Measurements from ENCODE around the gene TLE2.

The TLE2 gene

GRCh38 chr19:3027292-3027691 lies 1.8 kb downstream of the TLE2 start:
- Histone ChIP-seq H3K4me1 (ENCODE audit: control insufficient read depth, insufficient read depth, low read length) (peaks cover 8% of the 10 kb centered on the region), H3K9me3 (ENCODE audit: control insufficient read depth, insufficient read depth, low read length) (no peaks in the 10 kb centered on the region), H3K4me3 (ENCODE audit: low read length) (no peak overlapping the region), H3K27me3 (ENCODE audit: control insufficient read depth, insufficient read depth, low read length) (peaks cover 1% of the 10 kb centered on the region; the same call in 1 of the 2 replicates), H3K27ac (ENCODE audit: low read length) (no peak overlapping the region), H3K36me3 (ENCODE audit: control insufficient read depth, insufficient read depth, low read length) (no peaks in the 10 kb centered on the region)
- no peak for DNase-seq (ENCODE audit: low read depth, low spot score)
- WGBS (ENCODE audit: insufficient coverage, insufficient read length), result no CpG with 5 or more reads among the region's 2 CpGs

GRCh38 chr19:3026768-3027167 lies 2.3 kb downstream of the TLE2 start:
- H3K4me1 ChIP-seq (ENCODE audit: control insufficient read depth, insufficient read depth, low read length), result peaks cover 8% of the 10 kb centered on the region
- peaks cover 1% of the 10 kb centered on the region; the same call in 1 of the 2 replicates for H3K27me3 ChIP-seq (ENCODE audit: control insufficient read depth, insufficient read depth, low read length)
- no peak overlapping the region for H3K27ac ChIP-seq (ENCODE audit: low read length)
- H3K9me3 ChIP-seq (ENCODE audit: control insufficient read depth, insufficient read depth, low read length), result no peaks in the 10 kb centered on the region
- DNase-seq (ENCODE audit: low read depth, low spot score), result no peak
- H3K36me3 ChIP-seq (ENCODE audit: control insufficient read depth, insufficient read depth, low read length), result no peaks in the 10 kb centered on the region
- WGBS (ENCODE audit: insufficient coverage, insufficient read length), result no CpG with 5 or more reads among the region's 1 CpG
- H3K4me3 ChIP-seq (ENCODE audit: low read length), result no peak overlapping the region

DNA sequence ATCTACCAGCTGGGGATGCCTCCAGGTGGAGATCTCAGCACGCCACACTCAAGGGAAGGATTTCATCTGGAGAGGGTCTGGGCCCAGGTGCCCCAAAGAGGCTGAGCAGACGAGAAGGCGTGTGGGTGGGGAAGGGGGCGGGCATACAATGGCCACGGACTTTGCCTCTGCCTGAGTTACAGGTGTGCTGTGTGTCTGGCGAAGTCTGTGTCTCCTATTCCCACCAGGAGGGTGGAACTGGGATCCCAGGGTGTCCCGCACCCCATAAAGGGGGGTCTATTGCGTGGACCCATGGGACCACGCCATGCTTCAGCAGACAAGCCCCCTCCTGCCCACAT lies 3.6 kb downstream of the TLE2 start:
- no peaks in the 10 kb centered on the region for H3K9me3 ChIP-seq (ENCODE audit: control insufficient read depth, insufficient read depth, low read length)
- peaks cover 8% of the 10 kb centered on the region for H3K4me1 ChIP-seq (ENCODE audit: control insufficient read depth, insufficient read depth, low read length)
- H3K27ac ChIP-seq (ENCODE audit: low read length), result no peak overlapping the region
- peaks cover 1% of the 10 kb centered on the region; the same call in 1 of the 2 replicates for H3K27me3 ChIP-seq (ENCODE audit: control insufficient read depth, insufficient read depth, low read length)
- no peak overlapping the region for H3K4me3 ChIP-seq (ENCODE audit: low read length)
- no CpG with 5 or more reads among the region's 9 CpGs for WGBS (ENCODE audit: insufficient coverage, insufficient read length)
- no peaks in the 10 kb centered on the region for H3K36me3 ChIP-seq (ENCODE audit: control insufficient read depth, insufficient read depth, low read length)
- DNase-seq (ENCODE audit: low read depth, low spot score), result no peak

- Histone ChIP-seq H3K27ac (ENCODE audit: low read length) (no peak overlapping the region), H3K36me3 (ENCODE audit: control insufficient read depth, insufficient read depth, low read length) (no peaks in the 10 kb centered on the region), H3K4me3 (ENCODE audit: low read length) (no peak overlapping the region), H3K9me3 (ENCODE audit: control insufficient read depth, insufficient read depth, low read length) (no peaks in the 10 kb centered on the region), H3K4me1 (ENCODE audit: control insufficient read depth, insufficient read depth, low read length) (peaks cover 8% of the 10 kb centered on the region), H3K27me3 (ENCODE audit: control insufficient read depth, insufficient read depth, low read length) (peaks cover under 1% of the 10 kb centered on the region; the same call in 1 of the 2 replicates)
- no CpG with 5 or more reads among the region's 30 CpGs for WGBS (ENCODE audit: insufficient coverage, insufficient read length)
- no peak for DNase-seq (ENCODE audit: low read depth, low spot score)
Observed at GRCh38 chr19:3024870-3025548, 4.1 kb downstream of the TLE2 start.

DNA sequence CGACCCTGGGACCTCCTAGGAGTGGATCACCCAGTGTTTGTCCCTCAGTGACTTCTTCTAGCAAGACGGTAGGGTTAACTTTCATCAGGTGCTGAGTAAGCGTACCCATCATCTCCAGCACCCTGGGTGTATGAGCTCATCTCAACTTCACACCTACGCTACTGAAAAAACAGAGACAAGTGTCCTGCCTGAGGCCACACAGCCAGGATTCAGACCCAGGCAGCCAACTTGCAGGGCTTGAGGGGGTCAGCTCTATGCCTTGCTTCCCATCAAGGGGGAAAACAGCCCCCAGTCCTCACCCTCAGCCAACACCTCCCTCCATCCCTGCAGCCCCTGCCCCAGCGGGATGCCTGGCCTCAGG lies 4.6 kb downstream of the TLE2 start:
- Histone ChIP-seq H3K4me3 (ENCODE audit: low read length) (no peak overlapping the region), H3K27me3 (ENCODE audit: control insufficient read depth, insufficient read depth, low read length) (no peaks in the 10 kb centered on the region), H3K36me3 (ENCODE audit: control insufficient read depth, insufficient read depth, low read length) (no peaks in the 10 kb centered on the region), H3K27ac (ENCODE audit: low read length) (no peak overlapping the region), H3K9me3 (ENCODE audit: control insufficient read depth, insufficient read depth, low read length) (no peaks in the 10 kb centered on the region), H3K4me1 (ENCODE audit: control insufficient read depth, insufficient read depth, low read length) (peaks cover 8% of the 10 kb centered on the region)
- WGBS (ENCODE audit: insufficient coverage, insufficient read length), result no CpG with 5 or more reads among the region's 5 CpGs
- DNase-seq (ENCODE audit: low read depth, low spot score), result no peak

DNA sequence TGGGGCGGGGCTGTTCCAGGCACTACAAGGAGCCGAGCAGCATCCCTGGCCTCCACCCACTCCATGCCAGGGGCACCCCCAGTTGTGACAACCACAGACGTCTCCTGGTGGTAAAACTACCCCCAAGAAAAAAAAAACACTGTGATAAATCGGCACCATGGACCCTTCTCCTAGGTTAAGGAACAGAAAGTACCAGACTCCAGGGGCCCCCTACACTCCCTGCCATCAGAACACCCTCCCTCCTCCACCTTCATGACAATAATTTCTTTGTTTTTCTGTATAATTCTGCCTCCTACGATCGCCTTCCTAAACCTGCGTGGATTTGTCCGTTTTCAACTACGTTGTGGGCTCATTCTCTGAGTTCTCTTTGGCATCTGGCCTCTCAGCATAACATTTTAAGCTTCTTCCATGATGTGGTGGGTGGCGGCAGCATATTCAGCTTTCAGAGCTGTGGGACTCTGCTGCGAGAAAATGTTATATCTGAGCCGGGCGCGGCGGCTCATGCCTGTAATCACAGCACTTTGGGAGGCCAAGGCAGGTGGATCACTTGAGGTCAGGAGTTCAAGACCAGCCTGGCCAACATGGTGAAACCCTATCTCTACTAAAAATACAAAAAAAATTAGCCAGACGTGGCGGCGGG lies 8.6 kb downstream of the TLE2 start:
- Histone ChIP-seq H3K4me3 (ENCODE audit: low read length) (no peak overlapping the region), H3K4me1 (ENCODE audit: control insufficient read depth, insufficient read depth, low read length) (peaks cover 5% of the 10 kb centered on the region), H3K9me3 (ENCODE audit: control insufficient read depth, insufficient read depth, low read length) (no peaks in the 10 kb centered on the region), H3K27ac (ENCODE audit: low read length) (no peak overlapping the region), H3K27me3 (ENCODE audit: control insufficient read depth, insufficient read depth, low read length) (no peaks in the 10 kb centered on the region), H3K36me3 (ENCODE audit: control insufficient read depth, insufficient read depth, low read length) (no peaks in the 10 kb centered on the region)
- DNase-seq (ENCODE audit: low read depth, low spot score), result no peak
- WGBS (ENCODE audit: insufficient coverage, insufficient read length), result no CpG with 5 or more reads among the region's 18 CpGs

DNA sequence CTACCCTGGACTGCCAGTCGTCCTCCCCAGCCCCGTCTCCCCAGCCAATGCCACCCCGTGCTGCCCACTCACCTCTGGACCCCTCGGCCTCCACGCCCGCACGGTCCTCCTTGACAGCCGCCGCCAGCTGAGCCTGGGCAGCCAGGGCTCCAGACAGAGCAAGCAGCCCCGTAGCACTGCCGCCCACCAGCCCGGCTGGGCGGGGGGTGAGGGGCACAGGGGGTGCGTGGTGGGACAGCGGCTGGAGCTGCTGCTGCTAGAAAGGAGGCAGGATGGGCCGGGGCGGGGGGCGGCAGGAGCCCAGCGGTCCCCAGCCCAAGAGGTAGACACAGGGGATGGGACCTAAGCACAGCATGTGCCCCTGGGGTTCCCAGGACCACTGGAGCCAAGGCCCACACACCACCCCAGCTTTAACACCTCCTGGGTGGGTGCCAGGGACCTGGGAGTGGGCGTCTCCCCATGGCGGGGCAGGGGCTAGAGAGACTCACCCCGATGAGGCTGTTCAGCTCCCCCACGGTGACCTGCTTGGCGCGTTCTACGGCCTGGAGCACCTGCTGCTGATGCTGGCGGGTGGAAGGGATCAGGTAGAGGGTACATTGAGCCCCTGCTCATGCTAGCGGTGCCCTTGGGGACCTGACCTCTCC lies 9.7 kb downstream of the TLE2 start:
- no peaks in the 10 kb centered on the region for H3K4me1 ChIP-seq (ENCODE audit: control insufficient read depth, insufficient read depth, low read length)
- no peak for DNase-seq (ENCODE audit: low read depth, low spot score)
- no CpG with 5 or more reads among the region's 28 CpGs for WGBS (ENCODE audit: insufficient coverage, insufficient read length)
- H3K4me3 ChIP-seq (ENCODE audit: low read length), result no peak overlapping the region
- H3K27ac ChIP-seq (ENCODE audit: low read length), result no peak overlapping the region
- H3K36me3 ChIP-seq (ENCODE audit: control insufficient read depth, insufficient read depth, low read length), result no peaks in the 10 kb centered on the region
- H3K9me3 ChIP-seq (ENCODE audit: control insufficient read depth, insufficient read depth, low read length), result no peaks in the 10 kb centered on the region
- no peaks in the 10 kb centered on the region for H3K27me3 ChIP-seq (ENCODE audit: control insufficient read depth, insufficient read depth, low read length)

GRCh38 chr19:3017923-3018322 lies 11.2 kb downstream of the TLE2 start:
- Histone ChIP-seq H3K27me3 (ENCODE audit: control insufficient read depth, insufficient read depth, low read length) (no peaks in the 10 kb centered on the region), H3K36me3 (ENCODE audit: control insufficient read depth, insufficient read depth, low read length) (0 out of 2 replicates have a peak, but pooled peaks cover 2% of the 10 kb centered on the region), H3K4me1 (ENCODE audit: control insufficient read depth, insufficient read depth, low read length) (peaks cover 1% of the 10 kb centered on the region; the same call in 1 of the 2 replicates), H3K9me3 (ENCODE audit: control insufficient read depth, insufficient read depth, low read length) (no peaks in the 10 kb centered on the region), H3K4me3 (ENCODE audit: low read length) (no peak overlapping the region), H3K27ac (ENCODE audit: low read length) (no peak overlapping the region)
- WGBS (ENCODE audit: insufficient coverage, insufficient read length), result no CpG with 5 or more reads among the region's 7 CpGs
- no peak for DNase-seq (ENCODE audit: low read depth, low spot score)

DNA sequence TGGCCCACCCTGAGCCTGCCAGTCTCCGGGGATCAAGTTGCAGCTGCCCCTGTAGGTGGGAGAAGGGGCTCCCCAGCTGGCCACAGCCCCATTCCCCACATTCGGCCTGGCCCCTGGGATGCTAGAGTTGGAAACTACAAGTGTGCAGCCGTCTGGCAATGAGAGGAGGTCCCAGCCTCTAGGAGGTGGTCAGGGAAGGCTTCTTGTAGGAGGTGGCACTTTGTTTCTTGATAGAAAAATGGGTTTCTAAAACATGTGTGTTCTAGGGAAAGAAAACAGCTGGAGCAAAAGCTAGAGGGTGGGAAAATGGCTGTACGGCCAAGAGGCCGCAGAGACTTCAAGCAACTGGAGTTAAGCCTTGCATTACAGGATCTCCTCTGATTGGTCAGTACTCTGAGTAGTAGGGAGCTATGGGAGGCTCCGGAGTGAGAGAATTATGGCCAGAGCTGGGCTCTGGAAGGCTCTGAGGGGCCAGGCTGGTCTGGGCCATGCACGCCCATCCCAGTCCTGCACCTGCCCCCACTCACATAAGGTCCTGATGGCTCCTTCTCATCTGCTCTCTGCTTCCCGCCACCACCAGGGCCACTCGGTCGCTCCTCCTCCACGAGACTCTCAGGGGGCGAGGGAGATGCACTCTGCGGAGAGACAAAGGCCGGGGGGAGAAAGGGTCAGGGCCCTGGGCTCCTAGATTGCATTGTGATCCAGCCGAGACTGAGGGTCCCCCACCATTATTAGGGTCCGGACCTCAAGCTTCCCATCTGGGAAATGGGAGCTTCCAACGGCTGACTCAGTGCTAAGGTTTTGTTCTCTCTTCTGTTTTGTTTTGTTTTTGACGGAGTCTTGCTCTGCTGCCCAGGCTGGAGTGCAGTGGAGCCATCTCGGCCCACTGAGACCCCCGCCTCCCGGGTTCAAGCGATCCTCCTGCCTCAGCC lies 13.7 kb downstream of the TLE2 start:
- no CpG with 5 or more reads among the region's 22 CpGs for WGBS (ENCODE audit: insufficient coverage, insufficient read length)

GRCh38 chr19:3014135-3014534 lies 14.9 kb downstream of the TLE2 start:
- H3K36me3 ChIP-seq (ENCODE audit: control insufficient read depth, insufficient read depth, low read length), result 0 out of 2 replicates have a peak, but pooled peaks cover 2% of the 10 kb centered on the region
- DNase-seq (ENCODE audit: low read depth, low spot score), result no peak
- no peaks in the 10 kb centered on the region for H3K27me3 ChIP-seq (ENCODE audit: control insufficient read depth, insufficient read depth, low read length)
- H3K9me3 ChIP-seq (ENCODE audit: control insufficient read depth, insufficient read depth, low read length), result no peaks in the 10 kb centered on the region
- H3K4me3 ChIP-seq (ENCODE audit: low read length), result no peak overlapping the region
- H3K4me1 ChIP-seq (ENCODE audit: control insufficient read depth, insufficient read depth, low read length), result peaks cover 1% of the 10 kb centered on the region; the same call in 1 of the 2 replicates
- no CpG with 5 or more reads among the region's 8 CpGs for WGBS (ENCODE audit: insufficient coverage, insufficient read length)
- H3K27ac ChIP-seq (ENCODE audit: low read length), result no peak overlapping the region

More for the DNA sequence above, 13.7 kb downstream of the TLE2 start:
- Histone ChIP-seq H3K27ac (ENCODE audit: low read length) (no peak overlapping the region), H3K9me3 (ENCODE audit: control insufficient read depth, insufficient read depth, low read length) (no peaks in the 10 kb centered on the region), H3K36me3 (ENCODE audit: control insufficient read depth, insufficient read depth, low read length) (0 out of 2 replicates have a peak, but pooled peaks cover 2% of the 10 kb centered on the region), H3K27me3 (ENCODE audit: control insufficient read depth, insufficient read depth, low read length) (no peaks in the 10 kb centered on the region), H3K4me1 (ENCODE audit: control insufficient read depth, insufficient read depth, low read length) (peaks cover 1% of the 10 kb centered on the region; the same call in 1 of the 2 replicates), H3K4me3 (ENCODE audit: low read length) (no peak overlapping the region)
- no peak for DNase-seq (ENCODE audit: low read depth, low spot score)

Data from iPS DF 6.9 (cell line).